G401 (cell line): ENCODE data around the gene RASSF1. TPM values are rescaled to one million over a fixed set of nuclear protein-coding genes. Genes with fewer than 3 reads are reported as not detected.
"Not testable (repeated sequence)": the region's sequence is repeated elsewhere in the genome, so short reads cannot be mapped to it uniquely, and the experiment has no call there.

ENCODE experiments used
- DNase-seq: peaks from one replicate; pipeline ENCODE4 v3.0.0-alpha.2; 2015; ENCODE audit warnings: low spot score
- in situ Hi-C: cut with HindIII; loops from 2 replicates; pipeline ENCODE4 v1.10.0; 2016; ENCODE audit warnings: low sequenced_read_pairs, mixed read lengths
- total RNA-seq: library from RNA; depleted of rRNA; stranded (reverse); fragments of >200 nt; shearing (Covaris generic); gene quantifications from 2 replicates; pipeline ENCODE4 v1.2.3, GENCODE V29; 2014

The RASSF1 gene
- total RNA-seq, 1 experiment from 2014 or later = 23.2 TPM

DNA sequence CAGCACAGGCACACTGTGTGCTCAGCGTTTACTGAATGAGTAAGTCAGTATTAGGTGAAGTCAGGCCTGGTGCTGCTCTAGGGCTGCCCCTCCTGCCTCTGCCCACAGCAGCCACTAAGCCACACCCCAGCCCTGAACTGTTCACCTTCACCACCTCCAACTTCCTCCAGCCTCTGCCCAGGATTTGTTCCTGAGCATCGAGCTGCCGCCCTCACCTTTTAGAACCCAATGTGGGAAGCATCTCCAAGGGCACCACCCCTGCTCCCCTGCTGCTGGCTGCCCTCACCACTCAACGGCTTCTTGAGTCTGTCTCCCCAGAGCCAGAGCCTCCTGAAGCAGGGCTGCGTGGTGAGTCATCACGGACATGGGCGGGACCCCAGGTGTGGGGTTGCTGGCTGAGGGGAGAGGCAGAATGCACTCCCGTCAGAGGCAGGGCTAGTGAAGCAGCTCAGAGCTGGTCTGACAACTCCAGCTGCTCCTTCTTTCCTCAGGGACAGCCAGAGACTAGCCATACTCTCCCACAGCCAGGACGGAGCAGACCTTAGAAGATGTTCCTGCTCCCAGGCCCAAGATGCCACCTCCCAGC, 23.9 kb downstream of the RASSF1 start:
- no peak for DNase-seq
- in situ Hi-C loops = no loop called here

DNA sequence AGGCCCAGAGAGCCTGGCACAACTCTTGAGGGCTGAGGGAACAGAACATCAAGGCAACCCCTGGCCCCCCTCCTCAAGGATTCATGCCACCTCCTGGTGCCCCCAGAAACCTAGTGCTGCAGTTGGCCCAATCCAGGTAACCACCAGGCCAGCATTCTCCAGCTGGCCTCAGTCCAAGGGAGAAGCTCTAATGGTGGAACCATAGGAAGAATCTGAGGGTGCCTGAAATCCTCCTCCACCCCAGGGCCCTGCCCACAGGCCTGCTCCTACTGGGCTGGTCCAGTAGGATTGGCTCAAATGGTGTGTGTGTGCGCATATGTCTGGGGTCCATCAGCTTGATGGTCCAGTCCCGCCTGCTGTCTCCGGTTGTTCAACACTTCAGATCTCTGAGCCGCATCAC, 25.8 kb downstream of the RASSF1 start:
- in situ Hi-C loops = no loop called here
- no peak for DNase-seq

DNA sequence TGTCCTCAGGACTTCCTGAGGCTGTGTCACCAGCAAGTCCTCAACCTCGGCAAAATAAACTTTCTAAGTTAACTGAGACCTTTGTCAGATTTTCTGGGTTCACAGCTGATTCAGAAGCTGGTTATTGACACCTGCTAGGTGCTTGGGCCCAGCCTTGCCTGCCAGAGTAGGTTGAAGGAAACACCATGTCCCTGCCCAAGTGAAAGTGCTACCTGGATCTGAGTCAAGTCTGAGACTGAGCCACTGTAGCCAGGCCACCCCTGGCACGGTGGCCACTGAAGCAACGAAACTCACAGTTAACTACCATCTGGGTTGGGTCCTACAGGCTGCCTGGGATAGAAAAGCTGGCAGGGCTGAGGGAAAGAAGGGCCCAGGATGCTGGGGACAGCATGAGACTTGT, 26.3 kb downstream of the RASSF1 start:
- no peak for DNase-seq
- in situ Hi-C loops = no loop called here

DNA sequence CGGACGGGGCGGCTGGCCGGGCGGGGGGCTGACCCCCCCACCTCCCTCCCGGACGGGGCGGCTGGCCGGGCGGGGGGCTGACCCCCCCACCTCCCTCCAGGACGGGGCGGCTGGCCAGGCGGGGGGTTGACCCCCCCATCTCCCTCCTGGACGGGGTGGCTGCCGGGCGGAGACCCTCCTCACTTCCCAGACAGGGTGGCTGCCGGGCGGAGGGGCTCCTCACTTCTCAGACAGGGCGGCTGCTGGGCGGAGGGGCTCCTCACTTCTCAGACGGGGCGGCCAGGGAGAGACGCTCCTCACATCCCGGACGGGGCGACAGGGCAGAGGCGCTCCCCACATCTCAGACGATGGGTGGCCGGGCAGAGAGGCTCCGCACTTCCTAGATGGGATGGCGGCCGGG, 28.6 kb downstream of the RASSF1 start:
- not testable (repeated sequence) for DNase-seq

DNA sequence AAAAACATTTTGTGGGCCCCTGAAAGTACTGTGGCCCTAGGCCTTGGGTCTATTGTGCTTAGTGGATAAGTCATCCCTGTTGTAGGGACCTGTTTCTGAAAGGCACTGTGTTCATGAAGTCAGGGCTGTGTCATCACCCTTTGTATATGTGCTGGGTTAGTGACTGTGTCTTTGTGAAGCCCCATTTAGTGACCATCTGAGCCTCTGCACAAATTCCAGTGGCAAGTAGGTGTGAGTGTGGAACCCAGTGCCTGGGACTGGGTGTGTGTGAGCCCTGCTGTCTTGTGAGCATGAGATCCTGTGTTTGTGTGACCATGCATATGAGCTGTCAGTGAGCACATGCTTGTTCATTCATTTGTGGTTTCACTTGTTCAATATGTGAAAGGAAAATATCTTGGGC, 36.0 kb downstream of the RASSF1 start:
- in situ Hi-C loops = no loop called here
- DNase-seq = no peak

More for the DNA sequence above, 28.6 kb downstream of the RASSF1 start:
- in situ Hi-C loops = not testable (repeated sequence)

DNA sequence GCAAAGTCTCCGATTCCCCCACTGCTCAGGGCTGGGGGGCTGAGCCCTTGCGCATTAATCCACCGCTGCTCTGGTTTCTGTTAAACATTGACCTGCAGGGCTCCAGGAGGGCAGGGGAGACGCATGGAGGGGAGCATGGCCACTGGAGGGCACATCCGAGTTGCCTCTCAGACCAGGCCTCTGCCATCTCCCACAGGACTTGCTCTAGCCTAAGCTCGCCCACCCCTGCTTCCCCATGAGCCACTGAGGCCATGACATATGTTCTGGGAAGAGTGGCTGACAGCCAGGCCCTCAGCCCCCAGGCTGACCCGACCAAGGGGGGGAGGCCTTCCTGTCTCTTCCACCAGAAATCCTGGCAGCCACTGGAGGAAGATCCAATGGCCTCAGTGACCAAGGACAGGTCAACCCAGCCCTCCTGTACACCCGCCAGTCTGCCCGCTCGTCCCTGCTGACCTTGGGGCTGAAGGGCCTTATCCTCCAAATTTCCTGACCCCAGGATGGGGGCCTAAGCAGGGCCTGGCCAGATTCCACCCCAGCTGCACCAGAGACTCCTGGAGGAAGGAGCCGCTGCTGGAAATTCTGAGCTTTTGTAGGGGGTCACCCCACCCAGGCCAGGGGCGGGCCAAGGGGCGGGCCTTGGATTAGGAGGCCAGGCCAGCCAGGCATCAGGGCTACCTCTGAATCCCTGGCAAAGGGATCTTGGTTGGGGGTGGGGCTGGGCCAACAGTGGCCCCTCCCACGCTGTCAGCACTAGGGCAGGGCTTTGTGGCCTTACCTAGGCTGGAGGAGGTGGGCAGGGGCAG, 37.4 kb downstream of the RASSF1 start, which contains the start of gene HYAL1:
TSS of gene HYAL1 (minus strand) at position 562 of the 803 bp plus-strand sequence. CDS start 618 bp downstream, outside the sequence.
- DNase-seq = peak; percentile 42
- in situ Hi-C loops = no loop called here

DNA sequence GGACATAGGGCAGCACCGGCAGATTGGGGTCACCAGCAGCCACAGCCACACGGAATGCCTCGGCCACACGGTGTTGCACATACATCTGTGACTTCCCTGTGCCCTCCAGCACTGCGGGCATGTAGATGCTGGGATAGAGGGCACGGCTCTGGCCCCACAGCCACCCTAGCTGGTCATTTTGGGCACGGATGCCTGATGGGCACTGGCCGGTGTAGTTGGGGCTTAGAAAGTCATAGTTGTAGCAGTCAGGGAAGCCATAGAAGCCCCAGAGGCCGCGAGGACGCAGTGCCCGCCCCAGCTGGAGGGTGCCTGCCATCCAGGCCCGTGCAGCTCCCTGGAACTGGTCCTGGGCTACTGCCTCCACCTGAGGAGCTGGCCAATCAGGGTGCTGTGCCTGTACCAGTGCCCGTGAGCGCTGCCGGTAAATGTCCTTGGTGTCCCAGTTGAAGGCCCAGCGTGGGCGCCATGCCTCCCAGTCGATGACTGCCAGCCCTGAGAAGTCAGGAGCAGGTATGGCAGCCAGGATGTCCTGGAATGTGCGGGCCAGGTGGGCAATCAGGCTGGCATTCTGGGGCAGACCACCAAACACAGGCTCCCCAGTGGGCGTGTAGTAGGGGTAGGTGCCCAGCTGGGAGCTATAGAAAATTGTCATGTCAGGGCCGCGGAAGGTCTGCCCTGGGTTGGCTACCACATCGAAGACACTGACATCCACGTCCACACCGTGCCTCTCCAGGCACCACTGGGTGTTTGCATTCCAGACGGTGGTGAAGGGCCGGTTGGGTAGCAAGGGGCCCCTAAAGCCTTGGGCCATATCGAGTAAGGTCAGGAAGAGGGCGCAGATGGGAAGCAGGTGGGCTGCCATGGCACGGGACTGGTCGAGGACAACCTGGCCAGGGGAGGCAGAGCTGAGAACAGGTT, 38.3 kb downstream of the RASSF1 start:
- in situ Hi-C loops = no loop called here
- no peak for DNase-seq

DNA sequence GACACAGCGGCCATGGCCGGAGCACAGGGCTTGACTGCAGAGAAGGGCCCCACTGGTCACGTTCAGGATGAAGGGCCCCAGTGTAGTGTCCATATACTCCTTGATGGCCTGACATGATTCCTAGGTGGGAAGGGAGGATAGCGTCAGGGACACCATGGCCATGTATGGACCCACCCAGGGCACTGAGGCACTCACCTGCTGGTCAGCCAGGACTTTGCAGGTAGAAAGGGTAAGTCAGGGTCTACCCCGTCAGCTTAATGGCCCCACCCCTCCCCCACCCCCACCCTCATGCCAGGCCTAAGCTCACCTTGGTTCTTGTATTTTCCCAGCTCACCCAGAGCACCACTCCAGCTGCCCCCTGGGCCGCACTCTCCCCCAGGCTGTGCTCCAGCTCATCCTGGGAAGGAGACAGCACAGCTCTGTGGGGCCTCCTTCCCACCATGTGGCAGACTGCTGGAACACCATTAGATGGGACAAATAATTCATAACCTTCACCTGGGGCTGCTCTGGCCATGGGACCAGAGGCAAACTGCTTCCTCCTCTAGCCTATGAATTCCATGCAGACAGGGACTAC, 39.9 kb downstream of the RASSF1 start:
- DNase-seq = no peak
- in situ Hi-C loops = no loop called here

DNA sequence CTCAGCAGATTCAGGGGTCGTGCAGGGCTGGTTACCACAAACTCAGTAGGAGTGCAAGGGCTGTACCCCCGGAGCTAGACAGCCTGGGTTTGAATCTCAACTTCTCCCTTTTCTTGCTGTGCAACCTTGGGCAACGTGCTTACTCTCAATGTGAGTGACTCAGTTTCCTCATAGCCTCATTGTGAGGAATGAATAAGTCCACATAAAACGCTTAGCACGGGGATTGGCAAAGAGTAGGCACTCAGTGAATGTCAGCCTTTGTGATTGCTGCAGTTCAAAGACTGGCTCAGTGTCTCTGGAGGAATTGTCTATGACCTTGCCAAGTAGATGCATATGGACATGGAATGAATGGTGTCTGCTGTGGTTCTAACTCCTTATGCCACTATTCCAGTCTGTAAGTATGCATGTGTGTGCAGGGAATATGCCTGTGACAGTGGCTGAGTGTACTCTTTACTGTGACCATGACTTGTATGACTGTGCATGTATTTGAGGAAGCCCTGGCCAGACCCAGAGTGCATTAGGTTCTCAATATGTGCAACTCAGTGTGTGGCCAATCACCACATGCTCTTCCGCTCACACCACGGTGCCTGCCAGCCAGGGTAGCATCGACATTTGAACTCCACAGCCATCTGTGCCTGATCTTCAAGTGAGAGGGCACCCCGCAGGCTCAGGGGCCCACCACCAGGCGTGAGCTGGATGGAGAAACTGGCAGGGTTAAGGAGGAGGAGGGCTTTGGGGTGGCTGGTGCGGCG, 40.5 kb downstream of the RASSF1 start:
- in situ Hi-C loops = no loop called here
- peak; percentile 68 for DNase-seq

DNA sequence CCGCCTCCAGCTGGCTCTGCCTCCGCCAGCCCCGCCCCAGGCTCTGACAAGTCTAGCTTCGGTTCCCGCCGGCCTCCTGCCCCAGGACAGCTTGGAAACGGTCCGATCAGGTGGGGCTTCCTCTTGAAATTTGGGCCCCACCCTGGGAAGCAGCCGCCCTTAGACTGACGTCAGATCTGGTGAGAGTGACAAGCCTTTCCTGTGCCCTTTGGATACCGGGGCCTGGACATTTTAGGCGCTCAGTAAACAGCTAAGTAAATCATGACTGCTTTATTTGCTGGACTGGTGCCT, 41.1 kb downstream of the RASSF1 start:
- DNase-seq = no peak
- in situ Hi-C loops = no loop called here

DNA sequence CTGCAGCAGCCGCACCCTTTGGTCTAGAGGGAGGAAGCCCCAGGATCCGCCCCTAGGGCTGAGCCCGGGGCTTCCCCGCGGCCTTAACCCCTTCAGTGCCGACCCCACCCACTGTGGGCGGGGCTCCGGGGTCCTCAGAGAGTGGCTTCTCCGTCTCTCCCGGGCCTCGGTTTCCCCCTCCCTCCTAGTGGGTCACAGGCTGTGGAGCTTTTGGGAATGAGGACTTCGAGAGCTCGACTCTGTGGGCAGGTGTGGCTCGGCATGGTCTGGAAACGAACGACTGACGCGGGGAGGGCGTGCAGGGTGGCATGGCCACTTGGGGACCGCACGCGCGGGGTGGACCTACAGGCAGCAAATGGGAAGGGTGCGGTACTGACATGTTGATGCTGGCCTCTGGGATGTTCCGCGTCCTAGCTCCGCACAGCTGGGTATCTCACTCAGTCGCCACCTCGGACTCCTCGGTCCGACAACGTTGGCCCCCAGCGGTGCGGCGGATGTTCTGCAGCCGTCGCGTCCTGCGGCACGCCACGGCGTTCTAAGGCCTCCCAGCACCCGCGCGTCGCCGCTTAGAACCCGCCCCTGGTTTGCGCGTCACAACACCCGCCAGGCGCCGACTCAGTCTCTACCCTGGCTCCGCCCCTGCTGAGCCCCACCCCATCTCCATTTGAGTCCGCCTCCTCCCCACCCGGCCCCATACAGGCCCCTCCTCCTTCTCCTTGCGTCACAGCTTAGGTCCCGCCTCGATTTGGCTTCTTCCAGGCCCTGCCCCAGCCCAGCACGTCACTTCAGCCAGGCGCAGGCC, 41.6 kb downstream of the RASSF1 start, which contains the start of the genes HYAL3 and NAA80:
TSS of gene HYAL3 (minus strand) at position 570 of the 802 bp plus-strand sequence. CDS start 3,803 bp downstream, outside the sequence.
TSS of gene NAA80 (minus strand) at position 570 of the 802 bp plus-strand sequence. CDS start 1,942 bp downstream, outside the sequence.
- in situ Hi-C loops = no loop called here
- peak; percentile 100 for DNase-seq

DNA sequence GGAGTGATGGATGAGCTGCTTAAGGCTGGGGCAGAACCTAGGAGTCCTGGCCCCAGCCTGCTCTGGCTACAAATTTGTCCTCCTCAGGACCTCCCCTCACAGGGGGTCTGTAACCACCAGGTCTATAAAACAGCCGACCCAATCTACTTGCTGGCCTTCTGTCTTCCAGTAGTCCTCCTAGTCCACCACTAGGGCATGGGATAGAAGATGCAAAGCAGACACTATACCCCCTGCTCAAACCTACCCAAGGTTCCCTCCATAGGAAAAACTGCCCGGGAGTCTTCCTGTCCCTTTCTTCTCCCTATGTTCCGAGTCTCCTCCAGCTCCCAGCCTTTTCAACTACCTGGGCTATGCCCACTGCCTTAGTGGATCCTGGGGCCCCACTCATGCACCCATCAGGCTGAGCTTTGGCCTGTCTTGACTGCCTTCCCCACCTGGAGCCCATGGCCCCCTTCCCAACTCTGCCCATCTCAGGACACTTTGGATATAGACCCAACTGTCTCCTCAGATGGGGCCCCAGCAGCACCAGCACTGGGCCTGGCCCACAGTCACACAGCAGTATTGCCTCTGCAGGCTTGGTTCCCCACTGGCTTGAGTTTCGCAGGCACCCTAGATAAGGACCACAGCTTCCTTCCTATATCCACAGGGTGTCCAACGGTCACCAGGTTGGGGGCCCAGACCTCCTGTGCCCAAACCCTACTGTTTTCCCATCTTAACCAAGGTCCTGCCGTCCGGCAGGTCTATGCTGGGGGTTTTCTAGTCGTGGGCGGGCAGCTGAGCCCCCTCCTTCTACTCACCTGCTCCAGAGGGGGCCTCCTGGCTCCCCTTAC, 42.5 kb downstream of the RASSF1 start:
- peak; percentile 26 for DNase-seq
- in situ Hi-C loops = no loop called here

DNA sequence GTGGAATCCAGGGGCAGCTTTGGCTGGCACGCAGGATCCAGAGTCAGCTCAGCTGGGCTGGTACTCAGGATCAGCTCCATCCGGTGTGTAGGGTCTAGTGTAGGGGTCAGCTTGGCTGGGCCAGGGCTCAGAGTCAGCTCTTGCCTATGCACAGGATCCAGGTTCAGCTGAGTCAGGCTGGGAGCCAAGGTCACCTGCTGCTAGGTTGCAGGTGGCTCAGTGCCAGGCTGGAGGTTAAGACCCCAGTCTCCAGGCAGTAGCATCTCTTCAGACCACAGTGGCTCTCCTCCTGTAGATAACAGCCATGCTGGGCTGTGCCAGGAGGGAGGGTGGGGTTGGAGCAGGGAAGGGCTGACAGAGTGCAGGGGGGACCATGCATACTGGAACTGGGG, 43.3 kb downstream of the RASSF1 start:
- in situ Hi-C loops = no loop called here

DNA sequence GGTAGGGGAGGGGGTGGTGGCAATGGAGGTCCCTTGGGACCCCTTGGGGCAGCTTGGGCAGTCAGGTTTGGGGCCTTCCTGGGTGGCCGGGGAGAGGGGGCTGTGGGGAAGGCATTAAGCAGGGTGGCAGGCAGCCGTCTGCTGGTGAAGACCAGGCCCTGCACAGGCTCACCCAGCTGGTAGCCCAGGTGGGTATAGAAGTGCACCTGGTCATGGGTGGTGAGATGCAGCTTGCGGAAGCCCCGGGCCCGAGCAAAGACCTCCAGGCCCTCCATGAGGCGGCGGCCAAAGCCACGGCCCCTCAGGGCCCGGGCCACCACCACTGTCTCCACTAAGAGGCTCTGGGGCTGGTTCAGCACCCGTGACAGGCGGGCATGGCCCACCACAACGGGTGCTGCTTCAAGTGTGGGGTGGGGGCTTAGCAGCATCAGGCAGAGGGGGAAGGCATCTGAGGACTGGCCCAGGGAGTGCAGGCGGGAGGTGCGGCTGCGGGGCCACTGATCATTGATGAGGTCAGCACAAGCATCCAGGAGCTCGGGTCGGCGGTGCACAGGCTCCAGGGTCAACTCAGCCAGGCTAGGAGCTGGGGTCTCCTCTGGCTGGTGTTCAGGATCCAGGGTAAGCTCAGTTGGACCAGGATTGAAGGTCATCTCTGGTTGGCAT, 43.8 kb downstream of the RASSF1 start:
- in situ Hi-C loops = no loop called here
- DNase-seq = no peak

More for the DNA sequence above, 43.3 kb downstream of the RASSF1 start:
- no peak for DNase-seq

DNA sequence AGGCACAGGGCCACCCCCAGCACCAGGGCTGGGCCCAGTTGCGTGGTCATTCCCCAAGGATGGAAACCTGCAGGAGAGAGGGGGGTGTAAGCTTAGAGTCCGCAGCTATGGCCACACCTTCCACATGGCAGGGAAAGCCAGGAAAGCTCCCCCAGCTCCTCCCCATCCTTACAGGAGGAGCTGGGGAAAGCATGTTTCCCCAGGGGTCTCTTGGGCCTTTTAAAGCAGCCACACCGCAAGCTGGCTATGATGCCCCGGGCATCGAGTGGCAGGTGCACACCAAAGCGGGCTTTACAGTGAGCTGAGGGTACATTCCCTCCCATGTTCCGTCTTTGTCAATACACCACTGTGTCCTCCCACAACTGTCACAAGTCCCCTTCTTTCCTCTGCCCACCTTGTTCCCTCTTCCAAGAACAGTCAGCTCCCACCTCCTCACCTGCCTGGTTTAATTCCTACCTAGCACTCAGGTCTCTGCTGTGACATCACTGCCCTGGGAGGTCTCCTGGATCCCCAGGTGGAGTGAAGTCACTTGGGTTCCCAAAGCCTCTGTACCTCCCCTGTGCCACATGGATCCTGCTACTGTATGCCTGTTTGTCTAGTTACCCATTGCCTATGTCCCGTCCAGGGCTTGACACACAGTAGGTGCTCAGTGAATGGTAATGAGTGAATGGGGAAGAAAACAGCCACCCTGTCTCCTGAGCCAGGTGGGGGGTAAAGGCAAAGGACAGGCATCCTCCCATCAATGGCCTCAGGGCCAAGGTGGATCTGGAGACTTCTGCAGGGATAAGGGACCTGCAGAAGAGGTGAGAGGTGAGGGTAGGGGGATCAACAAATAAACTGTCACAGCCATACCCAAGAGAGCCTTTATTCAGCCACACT, 44.8 kb downstream of the RASSF1 start:
- in situ Hi-C loops = no loop called here

More for the DNA sequence above, 44.8 kb downstream of the RASSF1 start:
- DNase-seq = no peak
